ENCODE measurements around the gene SDCBP2.

SDCBP2 gene

GRCh38 chr20:1315804-1316203, 13.1 kb downstream of the SDCBP2 start:
- DNase-seq (ENCODE audit: low read depth in 2 of 2, low spot score in 1 of 2) = no peak

- peak; percentile 18 to 24 for DNase-seq (ENCODE audit: low read depth in 2 of 2, low spot score in 1 of 2)
These were observed 15.5 kb downstream of the SDCBP2 start for GRCh38 chr20:1313236-1313964.

- no peak for DNase-seq (ENCODE audit: low read depth in 2 of 2, low spot score in 1 of 2)
These were observed 16.1 kb downstream of the SDCBP2 start for GRCh38 chr20:1312904-1313235.

- DNase-seq (ENCODE audit: low read depth in 2 of 2, low spot score in 1 of 2) = no peak
These were observed 16.6 kb downstream of the SDCBP2 start for GRCh38 chr20:1312308-1312707.

- DNase-seq (ENCODE audit: low read depth in 2 of 2, low spot score in 1 of 2) = no peak
These were observed 18.3 kb downstream of the SDCBP2 start for GRCh38 chr20:1310506-1311190.

GRCh38 chr20:1310071-1310470, 18.9 kb downstream of the SDCBP2 start:
- DNase-seq (ENCODE audit: low read depth in 2 of 2, low spot score in 1 of 2) = no peak

- no peak for DNase-seq (ENCODE audit: low read depth in 2 of 2, low spot score in 1 of 2)
These were observed 19.5 kb downstream of the SDCBP2 start for GRCh38 chr20:1309439-1309847.

GRCh38 chr20:1308702-1309095, 20.2 kb downstream of the SDCBP2 start:
- DNase-seq (ENCODE audit: low read depth in 2 of 2, low spot score in 1 of 2) = no peak

GRCh38 chr20:1308067-1308701, 20.8 kb downstream of the SDCBP2 start:
- no peak for DNase-seq (ENCODE audit: low read depth in 2 of 2, low spot score in 1 of 2)

- DNase-seq (ENCODE audit: low read depth in 2 of 2, low spot score in 1 of 2) = no peak
These were observed 21.4 kb downstream of the SDCBP2 start for GRCh38 chr20:1307571-1307971.

- no peak for DNase-seq (ENCODE audit: low read depth in 2 of 2, low spot score in 1 of 2)
These were observed 21.8 kb downstream of the SDCBP2 start for GRCh38 chr20:1307171-1307570.

GRCh38 chr20:1306316-1307135, 22.4 kb downstream of the SDCBP2 start:
- no peak for DNase-seq (ENCODE audit: low read depth in 2 of 2, low spot score in 1 of 2)

GRCh38 chr20:1305712-1306111, 23.2 kb downstream of the SDCBP2 start:
- DNase-seq (ENCODE audit: low read depth in 2 of 2, low spot score in 1 of 2) = no peak

GRCh38 chr20:1304710-1305515, 24.0 kb downstream of the SDCBP2 start:
- DNase-seq (ENCODE audit: low read depth in 2 of 2, low spot score in 1 of 2) = no peak

- no peak for DNase-seq (ENCODE audit: low read depth in 2 of 2, low spot score in 1 of 2)
These were observed 26.0 kb downstream of the SDCBP2 start for GRCh38 chr20:1302685-1303541.

- DNase-seq (ENCODE audit: low read depth in 2 of 2, low spot score in 1 of 2) = peak; percentile 22 to 31
These were observed 27.9 kb downstream of the SDCBP2 start for GRCh38 chr20:1301031-1301529.

GRCh38 chr20:1300083-1300840, 28.7 kb downstream of the SDCBP2 start:
- DNase-seq (ENCODE audit: low read depth in 2 of 2, low spot score in 1 of 2) = no peak

- no peak for DNase-seq (ENCODE audit: low read depth in 2 of 2, low spot score in 1 of 2)
These were observed 29.4 kb downstream of the SDCBP2 start for GRCh38 chr20:1299522-1299921.

Measured in stimulated activated CD8-positive, alpha-beta memory T cell treated with anti-CD3 and anti-CD28 coated beads, Interleukin-4, amount 100 ng/mL, for 4 hours (primary cell).